Muscle of leg (tissue), 11 donors: ENCODE data around the gene BRD4. TPM values are rescaled to one million over a fixed set of nuclear protein-coding genes. Genes with fewer than 3 reads are reported as not detected.

ENCODE experiments used
- DNase-seq: peaks from one replicate; pipeline ENCODE4 v3.0.0; 2013
- H3K27ac ChIP-seq: one replicate; pipeline ENCODE4 v1.5.1; 2013; ENCODE audit warnings: mild to moderate bottlenecking, low read length, control low read depth
- H3K27me3 ChIP-seq: one replicate; pipeline ENCODE4 v1.6.1; 2013; ENCODE audit warnings: low read length; ENCODE audit not compliant: control insufficient read depth, insufficient read depth
- H3K36me3 ChIP-seq: one replicate; pipeline ENCODE4 v1.6.1; 2013; ENCODE audit warnings: low read length; ENCODE audit not compliant: control insufficient read depth, insufficient read depth
- H3K4me1 ChIP-seq: one replicate; pipeline ENCODE4 v1.6.1; 2013; ENCODE audit warnings: low read length; ENCODE audit not compliant: control insufficient read depth, insufficient read depth
- H3K4me3 ChIP-seq: one replicate; pipeline ENCODE4 v1.5.1; 2013; ENCODE audit warnings: low read length, control low read depth
- H3K9me3 ChIP-seq: replicated peaks from 2 replicates; pipeline ENCODE4 v1.6.1; 2013; ENCODE audit warnings: low read depth, low read length; ENCODE audit not compliant: control insufficient read depth
- WGBS: methylation state at CpG from one replicate; pipeline ENCODE4 v1.1.5; 2013; ENCODE audit warnings: missing lambda C conversion rate; ENCODE audit not compliant: insufficient coverage; 5-methylcytosine and 5-hydroxymethylcytosine counted together
- polyA plus RNA-seq, 8 donors: library from polyadenylated mRNA; unstranded; fragments of 120-200 nt; gene quantifications; one replicate each; pipeline versions ENCODE4 v1.2.1 to v1.2.3, GENCODE V29; 2013; ENCODE audit warnings: inconsistent platforms in 1 of 8, low replicate concordance in 1 of 8; ENCODE audit not compliant: insufficient read length in 8 of 8, insufficient read depth in 1 of 8
- total RNA-seq: library from RNA; stranded (reverse); fragments of 120-200 nt; gene quantifications from one replicate; pipeline ENCODE4 v1.2.4, GENCODE V29; 2013

The BRD4 gene
- total and polyA plus RNA-seq, 9 donors, result 14.5 to 51.5 (median 37.8) TPM

DNA sequence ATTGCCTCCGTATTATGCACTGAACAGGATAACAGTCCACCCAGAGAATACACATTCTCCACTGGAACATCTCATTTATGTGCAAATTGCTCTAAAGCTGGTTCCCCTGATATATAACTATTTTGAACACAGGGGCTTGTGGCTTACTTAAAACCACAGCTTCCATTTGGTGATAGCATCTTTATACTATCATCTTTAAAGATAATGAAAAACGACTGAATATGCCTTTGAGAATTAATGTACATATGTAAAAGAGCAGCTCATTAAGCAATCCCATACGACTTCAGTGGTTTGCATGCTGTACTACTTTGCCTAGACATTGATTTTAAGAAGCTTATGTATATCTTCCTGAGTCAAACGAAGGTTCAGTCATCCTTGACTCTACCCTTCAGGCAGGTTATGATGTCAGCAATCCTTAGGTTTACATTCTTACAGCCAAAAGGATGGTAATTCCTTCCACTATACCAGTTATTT, 40.8 kb downstream of the BRD4 start:
- Histone ChIP-seq H3K4me3 (no peak overlapping the region), H3K27ac (no peak overlapping the region), H3K27me3 (no peaks in the 10 kb centered on the region), H3K36me3 (peaks cover 4% of the 10 kb centered on the region), H3K4me1 (peaks cover 64% of the 10 kb centered on the region), H3K9me3 (no peaks in the 10 kb centered on the region)
- no peak for DNase-seq
- 33% methylated on average over 1 of the region's 4 CpGs for WGBS

DNA sequence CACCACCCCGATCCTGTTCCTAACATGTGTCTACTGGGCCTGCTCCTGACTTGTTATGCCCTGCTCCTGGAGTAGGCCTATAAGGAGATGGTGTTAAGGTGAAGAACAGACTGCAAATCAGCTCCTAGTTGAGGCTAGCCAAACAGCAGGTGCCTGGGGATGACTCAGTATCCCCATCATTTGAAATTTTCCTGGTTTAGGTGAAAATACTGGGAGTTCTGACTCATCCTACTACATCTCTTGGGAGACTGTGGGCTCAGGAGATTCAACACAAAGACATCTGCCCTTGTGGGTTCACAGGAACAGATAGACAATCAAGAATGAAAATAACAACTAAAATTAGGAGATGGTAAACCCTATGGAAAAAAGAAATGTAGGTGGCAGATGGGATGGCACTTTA, 41.2 kb downstream of the BRD4 start:
- H3K36me3 ChIP-seq, result no peaks in the 10 kb centered on the region
- no peaks in the 10 kb centered on the region for H3K27me3 ChIP-seq
- no peak overlapping the region for H3K27ac ChIP-seq
- H3K4me1 ChIP-seq, result peaks cover 63% of the 10 kb centered on the region
- H3K9me3 ChIP-seq, result no peaks in the 10 kb centered on the region
- DNase-seq, result no peak
- WGBS, result no CpG with 5 or more reads among the region's 1 CpG
- no peak overlapping the region for H3K4me3 ChIP-seq

DNA sequence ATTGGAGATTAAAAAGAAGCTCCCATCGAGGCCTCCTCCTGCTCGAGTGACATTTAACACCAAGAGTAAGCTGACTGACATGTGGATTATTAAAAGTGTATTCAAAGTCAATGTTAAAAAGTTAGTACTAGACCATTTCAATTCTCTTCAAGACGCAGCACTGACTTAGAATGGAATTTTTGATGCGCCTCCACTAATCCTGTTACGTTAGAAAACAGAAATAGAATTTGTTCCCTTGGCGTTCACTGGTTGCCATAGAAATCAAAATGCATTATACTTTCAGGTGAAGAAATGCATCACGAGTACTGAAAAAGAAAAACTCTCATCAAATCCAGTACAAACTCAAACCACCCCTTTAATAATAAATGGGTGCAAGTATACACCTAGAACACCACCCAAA, 42.2 kb downstream of the BRD4 start:
- H3K36me3 ChIP-seq, result no peaks in the 10 kb centered on the region
- H3K4me1 ChIP-seq, result peaks cover 70% of the 10 kb centered on the region
- peak; percentile 83 for DNase-seq
- H3K4me3 ChIP-seq, result no peak overlapping the region
- peak overlapping the region; percentile 44 for H3K27ac ChIP-seq
- H3K9me3 ChIP-seq, result no peaks in the 10 kb centered on the region
- 40% methylated on average over 1 of the region's 7 CpGs for WGBS
- H3K27me3 ChIP-seq, result no peaks in the 10 kb centered on the region

DNA sequence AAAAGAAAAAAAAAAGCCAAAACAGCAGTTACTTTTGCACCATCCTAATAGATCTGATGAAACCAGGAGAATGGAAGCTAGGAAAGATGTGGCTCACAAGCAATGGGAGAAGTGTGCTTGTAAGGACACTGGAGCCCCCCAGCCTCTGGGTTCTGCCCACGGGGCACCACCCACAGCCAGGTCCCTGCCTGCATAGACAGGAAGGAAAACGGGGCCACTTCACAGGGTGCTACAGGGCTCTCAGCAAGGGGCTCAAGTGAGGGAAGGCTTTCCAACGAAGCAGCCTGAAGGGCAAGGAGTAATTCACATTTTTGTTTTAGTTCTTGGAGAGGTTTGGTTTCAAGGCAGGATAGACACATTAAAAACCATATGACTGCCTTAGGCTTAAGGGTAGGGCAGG, 42.7 kb downstream of the BRD4 start:
- Histone ChIP-seq H3K9me3 (no peaks in the 10 kb centered on the region), H3K27ac (peak overlapping the region; percentile 44), H3K36me3 (no peaks in the 10 kb centered on the region), H3K27me3 (no peaks in the 10 kb centered on the region), H3K4me1 (peaks cover 70% of the 10 kb centered on the region), H3K4me3 (no peak overlapping the region)
- 29% methylated on average over 2 of the region's 3 CpGs for WGBS
- DNase-seq, result no peak

DNA sequence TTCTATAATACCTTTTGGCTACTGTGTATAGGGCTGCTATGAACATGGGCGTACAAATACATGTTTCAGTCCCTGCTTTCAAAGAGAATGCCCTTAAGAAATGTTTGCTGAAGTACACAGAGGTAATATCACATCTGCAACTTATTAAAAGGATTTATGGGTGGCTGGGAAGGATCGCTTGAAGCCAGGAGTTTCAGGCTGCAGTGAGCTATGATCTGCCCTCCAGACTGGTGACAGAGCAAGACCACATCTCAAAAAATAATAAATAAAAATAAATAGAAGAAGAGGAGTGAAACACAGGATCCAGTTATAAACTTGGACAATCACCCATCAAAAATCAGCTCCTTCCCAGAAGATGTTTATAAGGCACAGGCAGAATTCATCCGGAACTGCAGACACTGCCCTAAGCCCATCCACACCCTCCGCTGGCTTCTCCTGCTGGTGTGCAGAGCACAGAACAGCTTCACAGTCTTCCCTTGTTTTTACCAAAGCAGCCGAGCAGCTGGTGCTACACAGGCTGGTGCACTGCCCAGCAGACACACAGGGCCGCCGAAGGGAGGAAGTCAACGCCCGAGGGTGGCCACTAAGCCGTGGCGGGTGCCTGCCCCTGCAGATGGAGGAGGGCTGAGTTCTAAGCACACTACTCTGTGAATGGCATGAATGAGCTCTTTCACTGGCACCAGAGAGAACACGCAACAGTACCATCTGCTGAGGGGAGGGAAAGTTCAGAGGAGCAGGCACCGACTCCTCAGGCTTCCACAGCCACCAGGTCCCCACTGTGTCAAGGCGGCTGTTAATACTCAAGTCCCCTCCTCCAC, 44.0 kb downstream of the BRD4 start:
- Histone ChIP-seq H3K36me3 (peaks cover 5% of the 10 kb centered on the region), H3K27ac (peak overlapping the region; percentile 2), H3K4me3 (no peak overlapping the region), H3K9me3 (no peaks in the 10 kb centered on the region), H3K4me1 (peaks cover 72% of the 10 kb centered on the region), H3K27me3 (no peaks in the 10 kb centered on the region)
- peak; percentile 77 for DNase-seq
- WGBS, result 15% methylated on average over 10 of the region's 14 CpGs

DNA sequence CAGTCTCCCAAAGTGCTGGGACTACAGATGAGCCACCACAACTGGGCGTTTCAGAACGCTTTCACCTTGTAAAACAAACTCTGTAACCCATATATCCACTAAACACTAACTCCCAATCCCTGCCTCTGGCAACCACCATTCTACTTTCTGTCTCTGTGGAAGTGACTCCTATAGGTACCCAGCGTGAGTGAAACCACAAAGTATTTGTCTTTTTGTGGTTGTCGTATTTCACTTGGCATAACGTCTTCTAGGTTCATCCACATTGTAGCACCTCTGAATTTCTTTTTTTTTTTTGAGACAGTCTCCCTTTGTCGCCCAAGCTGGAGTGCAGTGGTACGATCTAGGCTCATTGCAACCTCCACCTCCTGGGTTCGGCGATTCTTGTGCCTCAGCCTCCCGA, 44.8 kb downstream of the BRD4 start:
- no peak overlapping the region for H3K4me3 ChIP-seq
- peaks cover 5% of the 10 kb centered on the region for H3K36me3 ChIP-seq
- 87% methylated on average over 7 of the region's 10 CpGs for WGBS
- H3K9me3 ChIP-seq, result no peaks in the 10 kb centered on the region
- DNase-seq, result no peak
- no peaks in the 10 kb centered on the region for H3K27me3 ChIP-seq
- peaks cover 72% of the 10 kb centered on the region for H3K4me1 ChIP-seq
- peak overlapping the region; percentile 13 for H3K27ac ChIP-seq

DNA sequence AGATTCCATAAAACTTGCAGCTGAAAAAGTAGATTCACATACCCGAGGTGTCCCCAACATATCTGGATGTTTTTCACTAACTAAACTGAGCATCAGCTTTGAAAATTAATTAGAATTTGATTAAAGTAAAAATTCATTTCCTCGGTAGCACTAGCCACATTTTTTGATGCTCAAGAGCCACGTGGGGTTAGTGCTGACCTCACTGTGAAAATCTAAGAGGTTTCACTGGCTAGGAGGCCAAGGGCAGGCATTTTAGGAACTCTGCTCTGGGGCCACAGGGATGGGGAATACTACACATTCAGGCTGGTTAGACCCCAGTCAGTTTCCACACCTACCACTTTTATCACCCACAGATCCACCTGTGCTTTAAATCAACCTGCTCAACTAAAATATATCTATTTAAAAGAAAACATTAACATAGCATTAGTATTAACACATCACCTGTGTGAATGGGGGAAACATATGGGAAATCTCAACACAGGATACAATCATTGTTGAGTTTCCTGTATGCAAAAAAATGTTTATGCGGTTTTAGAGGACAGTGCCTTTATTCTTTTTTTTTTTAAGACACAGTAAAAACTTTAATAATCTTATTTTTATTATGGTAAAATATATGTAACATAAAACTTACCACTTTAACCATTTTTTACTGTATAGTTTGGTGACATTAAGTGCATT, 45.5 kb downstream of the BRD4 start:
- WGBS, result 41% methylated on average over 2 of the region's 4 CpGs
- DNase-seq, result no peak
- H3K4me1 ChIP-seq, result peaks cover 78% of the 10 kb centered on the region
- H3K4me3 ChIP-seq, result no peak overlapping the region
- H3K27me3 ChIP-seq, result no peaks in the 10 kb centered on the region
- no peaks in the 10 kb centered on the region for H3K9me3 ChIP-seq
- peaks cover 5% of the 10 kb centered on the region for H3K36me3 ChIP-seq
- H3K27ac ChIP-seq, result peak overlapping the region; percentile 13

DNA sequence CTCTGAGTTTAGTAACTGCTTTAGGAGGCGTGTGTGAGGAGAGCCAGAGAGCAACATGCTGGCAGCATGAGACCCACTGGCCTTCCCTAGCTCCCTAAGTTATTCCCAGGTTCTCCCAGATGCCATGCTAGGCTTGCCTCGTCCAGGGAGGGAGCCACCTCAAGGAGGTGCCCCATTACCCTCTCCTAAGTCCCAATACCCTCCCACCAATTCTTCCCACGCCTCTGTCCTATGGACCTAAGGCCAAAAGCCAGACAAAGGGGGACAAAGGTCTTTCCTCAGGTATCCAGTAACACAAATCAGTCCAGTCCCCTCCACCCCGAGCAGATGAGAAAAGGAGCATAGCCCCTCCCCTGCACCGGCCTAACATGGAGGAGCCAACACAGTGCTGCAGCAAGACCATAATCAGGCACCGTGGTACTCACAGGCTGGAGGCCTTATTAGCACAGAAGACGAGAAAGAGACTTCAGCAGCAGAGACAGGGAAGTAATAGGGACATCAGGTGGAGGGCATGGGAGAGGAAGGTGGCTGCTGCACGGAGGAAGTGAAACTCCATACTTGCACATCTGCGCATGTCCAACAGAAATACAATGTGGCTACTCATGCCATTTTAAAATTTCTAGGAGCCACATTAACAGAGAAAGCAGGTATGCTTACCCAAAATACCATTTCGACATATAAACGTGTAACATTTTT, 46.3 kb downstream of the BRD4 start:
- Histone ChIP-seq H3K4me1 (peaks cover 85% of the 10 kb centered on the region), H3K4me3 (no peak overlapping the region), H3K27me3 (no peaks in the 10 kb centered on the region), H3K27ac (no peak overlapping the region), H3K9me3 (no peaks in the 10 kb centered on the region), H3K36me3 (peaks cover 5% of the 10 kb centered on the region)
- 66% methylated on average over 5 of the region's 11 CpGs for WGBS
- DNase-seq, result no peak

DNA sequence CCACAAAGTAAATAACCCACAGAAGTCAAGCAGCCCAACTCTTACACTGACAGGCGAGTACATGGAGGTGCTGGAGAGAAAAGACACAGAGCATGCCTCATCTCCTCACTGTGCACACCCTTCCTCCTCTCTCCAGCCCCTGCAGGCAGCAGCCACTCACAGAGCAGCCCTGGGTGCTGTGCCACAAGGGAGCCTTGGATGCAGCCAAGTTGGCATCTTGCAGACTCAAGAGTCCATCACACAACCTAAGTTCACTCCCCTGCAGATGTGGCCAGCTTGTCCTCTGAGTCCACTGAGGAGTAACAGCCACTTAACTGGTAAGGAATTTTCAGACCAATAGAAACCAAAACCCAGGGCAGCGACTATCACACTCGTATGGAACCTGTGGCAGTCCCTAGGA, 47.4 kb downstream of the BRD4 start:
- H3K4me1 ChIP-seq, result peaks cover 89% of the 10 kb centered on the region
- H3K27me3 ChIP-seq, result no peaks in the 10 kb centered on the region
- peaks cover 5% of the 10 kb centered on the region for H3K36me3 ChIP-seq
- H3K9me3 ChIP-seq, result no peaks in the 10 kb centered on the region
- DNase-seq, result no peak
- no peak overlapping the region for H3K27ac ChIP-seq
- H3K4me3 ChIP-seq, result no peak overlapping the region
- 50% methylated on average over 2 of the region's 3 CpGs for WGBS

DNA sequence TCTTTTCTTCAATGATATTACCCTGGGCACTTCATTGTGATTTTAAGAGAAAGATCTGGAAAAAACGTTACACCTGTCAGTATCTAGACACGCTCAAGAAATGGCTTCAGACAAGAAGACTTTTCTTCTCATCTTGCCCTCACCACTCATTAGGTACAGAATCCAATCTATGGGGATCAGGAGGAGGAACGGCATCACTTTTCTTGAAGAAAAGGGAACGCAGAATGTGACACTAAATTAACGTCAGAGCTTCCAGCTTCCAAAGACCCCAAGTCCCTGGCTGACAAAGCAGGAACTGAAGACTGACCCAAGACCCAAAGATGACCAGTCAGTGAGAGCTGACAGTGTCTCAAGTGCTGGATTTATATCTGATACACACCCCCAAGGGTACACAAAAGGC, 48.2 kb downstream of the BRD4 start:
- H3K27me3 ChIP-seq, result no peaks in the 10 kb centered on the region
- no peaks in the 10 kb centered on the region for H3K9me3 ChIP-seq
- H3K27ac ChIP-seq, result no peak overlapping the region
- H3K36me3 ChIP-seq, result peaks cover 5% of the 10 kb centered on the region
- DNase-seq, result no peak
- H3K4me1 ChIP-seq, result peaks cover 91% of the 10 kb centered on the region
- WGBS, result 84% methylated on average over 3 of the region's 5 CpGs
- H3K4me3 ChIP-seq, result no peak overlapping the region
